OCI-LY1 (cell line): ENCODE results near the gene MOB3C.

Experiments used
- H2AFZ ChIP-seq: fragments of 200-600 bp; sonication (generic), shearing (Covaris generic); 2 replicates; pipeline ENCODE4 v1.6.0; 2014; ENCODE audit warnings: antibody characterized with exemption, mild to moderate bottlenecking, low read length
- H3F3A ChIP-seq: fragments of 200-600 bp; sonication (generic), shearing (Covaris generic); 2 replicates; pipeline ENCODE4 v1.6.0; 2014; ENCODE audit warnings: mild to moderate bottlenecking, antibody characterized with exemption, low read length, moderate library complexity; ENCODE audit not compliant: insufficient read depth
- H3K27ac ChIP-seq: fragments of 200-600 bp; sonication (generic); 2 replicates; pipeline ENCODE4 v1.5.1; 2014; ENCODE audit warnings: low read length, mixed run types, mild to moderate bottlenecking, low read depth; ENCODE audit not compliant: poor library complexity, severe bottlenecking
- H3K27me3 ChIP-seq: fragments of 200-600 bp; sonication (generic); 2 replicates; pipeline ENCODE4 v1.6.0; 2014; ENCODE audit warnings: antibody characterized with exemption, mild to moderate bottlenecking, low read length, moderate library complexity; ENCODE audit not compliant: insufficient read depth
- H3K36me3 ChIP-seq: fragments of 200-600 bp; sonication (generic); 2 replicates; pipeline ENCODE4 v1.6.1; 2014; ENCODE audit warnings: mild to moderate bottlenecking, antibody characterized with exemption, low read length, moderate library complexity, mixed read lengths; ENCODE audit not compliant: insufficient read depth
- H3K4me1 ChIP-seq: fragments of 200-600 bp; sonication (generic); 2 replicates; pipeline ENCODE4 v1.5.1; 2014; ENCODE audit warnings: mild to moderate bottlenecking, low read length, moderate library complexity; ENCODE audit not compliant: insufficient read depth, severe bottlenecking
- H3K4me2 ChIP-seq: fragments of 200-600 bp; sonication (generic), shearing (Covaris generic); 2 replicates; pipeline ENCODE4 v1.6.1; 2014; ENCODE audit warnings: low read length
- H3K4me3 ChIP-seq: fragments of 200-600 bp; sonication (generic); 2 replicates; pipeline ENCODE4 v1.5.1; 2014; ENCODE audit warnings: low read length, low read depth, mild to moderate bottlenecking, mixed read lengths; ENCODE audit not compliant: poor library complexity, severe bottlenecking
- H3K79me2 ChIP-seq: fragments of 200-600 bp; shearing (Covaris generic); 2 replicates; pipeline ENCODE4 v1.6.1; 2016; ENCODE audit warnings: mixed run types, low read length, mixed read lengths; ENCODE audit not compliant: insufficient read depth
- H3K9ac ChIP-seq: fragments of 200-600 bp; sonication (generic), shearing (Covaris generic); 2 replicates; pipeline ENCODE4 v1.6.1; 2014; ENCODE audit warnings: mild to moderate bottlenecking, low read length, mixed read lengths
- H3K9me2 ChIP-seq: fragments of 200-600 bp; sonication (generic), shearing (Covaris generic); 2 replicates; pipeline ENCODE4 v1.6.1; 2014; ENCODE audit warnings: low read depth, mild to moderate bottlenecking, low read length, mixed read lengths
- H3K9me3 ChIP-seq: fragments of 200-600 bp; shearing (Covaris generic); 2 replicates; pipeline ENCODE4 v1.6.1; 2014; ENCODE audit warnings: low read length, mixed read lengths
- H4K20me1 ChIP-seq: fragments of 200-600 bp; sonication (generic), shearing (Covaris generic); 2 replicates; pipeline ENCODE4 v1.6.0; 2016; ENCODE audit warnings: mild to moderate bottlenecking, low read length; ENCODE audit not compliant: insufficient read depth
- EZH2 ChIP-seq: fragments of 200-600 bp; sonication (generic), shearing (Covaris generic); IDR thresholded peaks from 2 replicates; pipeline ENCODE4 v1.8.0; 2017; ENCODE audit warnings: borderline replicate concordance, mixed run types, mild to moderate bottlenecking, antibody characterized with exemption, low read length, moderate library complexity, mixed read lengths
- TF ChIP-seq, protein P1 (sequence below): fragments of 200-600 bp; sonication (generic), shearing (Covaris generic); IDR thresholded peaks from 2 replicates; pipeline ENCODE4 v1.5.1; 2017; ENCODE audit warnings: mild to moderate bottlenecking, antibody characterized with exemption, low read length, moderate library complexity, mixed read lengths

Gene MOB3C

DNA sequence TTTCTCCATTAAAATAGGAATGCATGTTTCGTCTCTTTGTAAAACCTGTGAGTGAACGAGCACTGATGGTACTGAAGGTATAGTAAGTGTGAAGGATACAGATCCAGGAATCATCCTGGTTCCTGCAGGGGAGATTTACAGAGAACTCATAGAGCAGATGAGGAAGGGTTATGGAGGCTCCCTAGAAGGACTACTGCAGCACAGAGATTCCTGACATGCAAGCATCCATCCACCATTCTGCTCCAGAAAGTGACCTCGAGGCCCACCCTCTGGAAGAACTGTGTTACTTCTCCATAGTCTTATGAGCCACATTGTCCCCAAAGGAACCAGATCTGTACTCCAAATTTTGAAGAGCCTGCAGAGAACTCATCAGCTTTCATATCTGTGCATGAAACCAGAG lies 27.1 kb downstream of the MOB3C start:
- no peak for TF ChIP-seq EZH2
- TF ChIP-seq, protein P1, sequence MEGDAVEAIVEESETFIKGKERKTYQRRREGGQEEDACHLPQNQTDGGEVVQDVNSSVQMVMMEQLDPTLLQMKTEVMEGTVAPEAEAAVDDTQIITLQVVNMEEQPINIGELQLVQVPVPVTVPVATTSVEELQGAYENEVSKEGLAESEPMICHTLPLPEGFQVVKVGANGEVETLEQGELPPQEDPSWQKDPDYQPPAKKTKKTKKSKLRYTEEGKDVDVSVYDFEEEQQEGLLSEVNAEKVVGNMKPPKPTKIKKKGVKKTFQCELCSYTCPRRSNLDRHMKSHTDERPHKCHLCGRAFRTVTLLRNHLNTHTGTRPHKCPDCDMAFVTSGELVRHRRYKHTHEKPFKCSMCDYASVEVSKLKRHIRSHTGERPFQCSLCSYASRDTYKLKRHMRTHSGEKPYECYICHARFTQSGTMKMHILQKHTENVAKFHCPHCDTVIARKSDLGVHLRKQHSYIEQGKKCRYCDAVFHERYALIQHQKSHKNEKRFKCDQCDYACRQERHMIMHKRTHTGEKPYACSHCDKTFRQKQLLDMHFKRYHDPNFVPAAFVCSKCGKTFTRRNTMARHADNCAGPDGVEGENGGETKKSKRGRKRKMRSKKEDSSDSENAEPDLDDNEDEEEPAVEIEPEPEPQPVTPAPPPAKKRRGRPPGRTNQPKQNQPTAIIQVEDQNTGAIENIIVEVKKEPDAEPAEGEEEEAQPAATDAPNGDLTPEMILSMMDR = no peak
- no peak overlapping the region for H3K4me3 ChIP-seq
- no peaks in the 10 kb centered on the region for H3F3A ChIP-seq
- H3K9ac ChIP-seq = no peak overlapping the region
- peaks cover 54% of the 10 kb centered on the region for H3K36me3 ChIP-seq
- no peaks in the 10 kb centered on the region for H3K27me3 ChIP-seq
- H3K9me2 ChIP-seq = no peaks in the 10 kb centered on the region
- no peaks in the 10 kb centered on the region for H3K79me2 ChIP-seq
- H3K27ac ChIP-seq = no peak overlapping the region
- H3K4me1 ChIP-seq = no peaks in the 10 kb centered on the region
- no peak overlapping the region for H2AFZ ChIP-seq
- H3K9me3 ChIP-seq = peaks cover 10% of the 10 kb centered on the region
- no peak overlapping the region for H3K4me2 ChIP-seq
- no peaks in the 10 kb centered on the region for H4K20me1 ChIP-seq

GRCh38 chr1:46587069-46587468 lies 29.5 kb downstream of the MOB3C start:
- no peak overlapping the region for H3K4me2 ChIP-seq
- no peak overlapping the region for H2AFZ ChIP-seq
- H3K27me3 ChIP-seq = no peaks in the 10 kb centered on the region
- H3K27ac ChIP-seq = no peak overlapping the region
- H3K9ac ChIP-seq = no peak overlapping the region
- H3K4me3 ChIP-seq = no peak overlapping the region
- no peaks in the 10 kb centered on the region for H3K9me2 ChIP-seq
- peaks cover 10% of the 10 kb centered on the region for H3K9me3 ChIP-seq
- peaks cover 45% of the 10 kb centered on the region for H3K36me3 ChIP-seq
- no peaks in the 10 kb centered on the region for H3F3A ChIP-seq
- H3K79me2 ChIP-seq = no peaks in the 10 kb centered on the region
- TF ChIP-seq EZH2 = no peak
- TF ChIP-seq, protein P1 = no peak
- no peaks in the 10 kb centered on the region for H4K20me1 ChIP-seq
- no peaks in the 10 kb centered on the region for H3K4me1 ChIP-seq

DNA sequence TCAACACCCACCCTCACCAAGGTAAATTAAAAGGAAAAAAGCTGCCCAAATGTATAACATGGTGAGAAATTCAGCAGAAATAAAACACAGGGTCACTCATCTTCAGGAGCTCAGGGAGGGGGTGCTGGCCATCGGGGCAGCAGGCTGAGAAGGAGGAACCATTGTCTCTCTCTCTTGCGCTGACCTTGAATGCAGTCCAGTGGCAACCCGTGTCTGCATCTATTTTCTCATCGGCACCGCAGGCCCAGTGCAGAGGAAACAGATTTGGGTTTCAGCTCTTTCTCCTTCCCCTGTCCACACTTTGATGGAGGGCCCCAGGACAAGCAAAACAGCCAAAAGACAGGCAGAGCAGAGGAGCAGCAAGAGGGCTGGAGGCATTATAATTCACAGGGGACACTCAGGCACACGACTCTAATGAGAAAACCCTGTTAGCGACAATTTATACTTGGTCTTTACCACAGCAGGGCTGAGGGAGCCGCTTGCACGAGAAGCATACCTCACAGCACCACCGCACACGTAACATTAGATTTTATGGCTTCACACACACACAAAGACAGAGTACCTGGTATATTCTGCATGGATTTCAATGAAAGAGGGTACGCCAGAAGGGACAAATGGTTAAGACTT lies 31.2 kb downstream of the MOB3C start:
- Histone ChIP-seq H3F3A (no peaks in the 10 kb centered on the region), H2AFZ (no peak overlapping the region), H3K4me1 (no peaks in the 10 kb centered on the region), H3K79me2 (no peaks in the 10 kb centered on the region), H3K36me3 (peaks cover 29% of the 10 kb centered on the region), H4K20me1 (no peaks in the 10 kb centered on the region), H3K27ac (no peak overlapping the region), H3K9ac (no peak overlapping the region), H3K9me3 (peaks cover 10% of the 10 kb centered on the region), H3K4me2 (no peak overlapping the region), H3K9me2 (no peaks in the 10 kb centered on the region), H3K4me3 (no peak overlapping the region), H3K27me3 (no peaks in the 10 kb centered on the region)
- no peak for TF ChIP-seq EZH2
- TF ChIP-seq, protein P1 = no peak
